NB4 (cell line): ENCODE data around the gene GRIN2A.
A peak's percentile ranks its signal among the peaks of the same experiment; 100 is the strongest.

Experiments used
- DNase-seq: peaks from one replicate; pipeline ENCODE4 v3.0.0; 2010; ENCODE audit warnings: low read depth
- H3K4me3 ChIP-seq: one replicate; pipeline ENCODE4 v1.5.1; 2011; ENCODE audit warnings: mild to moderate bottlenecking, low read depth, low read length, moderate library complexity
- CTCF ChIP-seq: IDR thresholded peaks from one replicate; pipeline ENCODE4 v1.5.1; 2012; ENCODE audit warnings: low read depth, low read length
- MAX ChIP-seq: IDR thresholded peaks from 2 replicates; pipeline ENCODE4 v1.6.1; 2011; ENCODE audit warnings: low read depth, low read length
- MYC ChIP-seq: IDR thresholded peaks from 2 replicates; pipeline ENCODE4 v1.6.1; 2011; ENCODE audit warnings: low read depth, low read length
- POLR2A ChIP-seq: IDR thresholded peaks from 2 replicates; pipeline ENCODE4 v1.6.1; 2011; ENCODE audit warnings: mild to moderate bottlenecking; ENCODE audit not compliant: insufficient read length; ENCODE audit errors: extremely low read depth

The GRIN2A gene

GRCh38 chr16:10181196-10182162 lies 749 bp downstream of the GRIN2A start:
- no peak overlapping the region for H3K4me3 ChIP-seq
- peak; percentile 25 for DNase-seq

GRCh38 chr16:10180771-10181163 lies 1.5 kb downstream of the GRIN2A start:
- TF ChIP-seq POLR2A: no peak
- no peak for TF ChIP-seq MAX
- no peak for TF ChIP-seq CTCF
- TF ChIP-seq MYC: no peak
- H3K4me3 ChIP-seq: no peak overlapping the region
- DNase-seq: no peak

More at GRCh38 chr16:10181196-10182162, 749 bp downstream of the GRIN2A start:
- TF ChIP-seq CTCF: peak; percentile 45
- TF ChIP-seq MYC: no peak

GRCh38 chr16:10180042-10180770 lies 2.0 kb downstream of the GRIN2A start:
- H3K4me3 ChIP-seq: no peak overlapping the region
- TF ChIP-seq MYC (no peak), CTCF (no peak), MAX (no peak), POLR2A (no peak)
- no peak for DNase-seq

GRCh38 chr16:10178526-10178925 lies 3.7 kb downstream of the GRIN2A start:
- TF ChIP-seq CTCF: no peak
- TF ChIP-seq MYC: no peak
- TF ChIP-seq MAX: no peak
- no peak for TF ChIP-seq POLR2A
- H3K4me3 ChIP-seq: no peak overlapping the region
- DNase-seq: no peak

GRCh38 chr16:10178080-10178479 lies 4.1 kb downstream of the GRIN2A start:
- H3K4me3 ChIP-seq: no peak overlapping the region
- TF ChIP-seq MYC: no peak
- no peak for TF ChIP-seq MAX
- TF ChIP-seq POLR2A: no peak
- no peak for TF ChIP-seq CTCF
- no peak for DNase-seq
